Suprapubic skin (tissue), 4 donors: ENCODE measurements around the gene ZFAND3. TPM values are rescaled to one million over a fixed set of nuclear protein-coding genes. Genes with fewer than 3 reads are reported as not detected.

ENCODE experiments used
- DNase-seq, 2 donors: peaks; one replicate each; pipeline ENCODE4 v3.0.0-alpha.2; 2019; ENCODE audit warnings: low spot score in 2 of 2
- H3K27ac ChIP-seq: fragments of 200-600 bp; sonication (generic); one replicate; pipeline ENCODE4 v1.5.1; 2019
- H3K27me3 ChIP-seq: fragments of 200-600 bp; sonication (generic); one replicate; pipeline ENCODE4 v1.5.1; 2019
- H3K36me3 ChIP-seq: fragments of 200-600 bp; sonication (generic); one replicate; pipeline ENCODE4 v1.5.1; 2019
- H3K4me1 ChIP-seq: fragments of 200-600 bp; sonication (generic); one replicate; pipeline ENCODE4 v1.5.1; 2019
- H3K4me3 ChIP-seq: fragments of 200-600 bp; sonication (generic); one replicate; pipeline ENCODE4 v1.5.1; 2019; ENCODE audit warnings: mild to moderate bottlenecking
- H3K9me3 ChIP-seq: fragments of 200-600 bp; sonication (generic); one replicate; pipeline ENCODE4 v1.5.1; 2019
- EP300 ChIP-seq: sonication (generic); formaldehyde crosslinking; IDR thresholded peaks from one replicate; pipeline ENCODE4 v1.6.1; 2017; ENCODE audit warnings: antibody characterized with exemption
- POLR2A ChIP-seq, 2 donors: fragments of 450-650 bp; IDR thresholded peaks; one replicate each; pipeline ENCODE4 v1.6.1; 2017; ENCODE audit warnings: antibody characterized with exemption in 2 of 2, mild to moderate bottlenecking in 2 of 2, moderate library complexity in 2 of 2
- POLR2AphosphoS5 ChIP-seq, 3 donors: sonication (generic); formaldehyde crosslinking; IDR thresholded peaks; one replicate each; pipeline ENCODE4 v1.6.1; 2017; ENCODE audit warnings: antibody characterized with exemption in 3 of 3
- WGBS: methylation state at CpG from one replicate; pipeline ENCODE4 v1.1.5; 2018; 5-methylcytosine and 5-hydroxymethylcytosine counted together
- total RNA-seq, 4 donors: library from RNA; depleted of rRNA; stranded (reverse); fragments of >200 nt; gene quantifications; one replicate each; pipeline ENCODE4 v1.1.0, GENCODE V29; 2016
- TF ChIP-seq, protein P1 (sequence below), 2 donors: fragments of 200-600 bp in 1 of 2; fragments of 450-650 bp in 1 of 2; sonication (generic) in 1 of 2; IDR thresholded peaks; one replicate each; pipeline ENCODE4 v1.5.1; 2016 to 2019; ENCODE audit warnings: antibody characterized with exemption in 2 of 2, mild to moderate bottlenecking in 1 of 2, moderate library complexity in 1 of 2

Gene ZFAND3
- total RNA-seq, 4 donors from 2014 or later: 31.1 to 41.0 (median 36.3) TPM

DNA sequence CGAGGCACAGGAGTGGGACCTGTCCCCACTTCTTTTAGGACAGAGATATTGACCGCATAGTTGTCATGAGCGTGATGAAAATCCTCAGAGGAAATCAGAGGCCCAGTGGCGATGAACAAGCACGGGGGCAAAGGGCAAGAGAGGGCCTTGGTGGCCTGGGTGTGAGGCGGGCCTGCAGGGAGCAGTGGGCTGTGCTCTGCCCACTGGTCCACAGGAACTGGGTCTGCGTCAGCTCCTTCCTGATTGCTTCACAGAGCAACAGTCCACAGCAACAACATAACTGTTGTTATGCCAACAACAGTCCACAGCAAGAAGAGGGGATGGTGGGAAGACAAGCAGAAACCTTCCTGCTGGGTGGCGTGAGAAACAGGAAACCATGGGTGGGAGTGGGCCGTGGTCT is 335.6 kb downstream of the ZFAND3 start:
- Histone ChIP-seq H3K27me3 (no peaks in the 10 kb centered on the region), H3K27ac (no peak overlapping the region), H3K9me3 (no peaks in the 10 kb centered on the region), H3K4me1 (peaks cover 10% of the 10 kb centered on the region), H3K36me3 (peaks cover 19% of the 10 kb centered on the region), H3K4me3 (no peak overlapping the region)
- DNase-seq: peak in 1 of 2 donors; percentile 55
- WGBS: 79% methylated on average over 8 of the region's 9 CpGs
- TF ChIP-seq POLR2AphosphoS5 (IDR thresholded peaks at IDR 0.05) (no peak), EP300 (no peak), POLR2A (IDR thresholded peaks at IDR 0.05) (no peak)
- TF ChIP-seq, protein P1, sequence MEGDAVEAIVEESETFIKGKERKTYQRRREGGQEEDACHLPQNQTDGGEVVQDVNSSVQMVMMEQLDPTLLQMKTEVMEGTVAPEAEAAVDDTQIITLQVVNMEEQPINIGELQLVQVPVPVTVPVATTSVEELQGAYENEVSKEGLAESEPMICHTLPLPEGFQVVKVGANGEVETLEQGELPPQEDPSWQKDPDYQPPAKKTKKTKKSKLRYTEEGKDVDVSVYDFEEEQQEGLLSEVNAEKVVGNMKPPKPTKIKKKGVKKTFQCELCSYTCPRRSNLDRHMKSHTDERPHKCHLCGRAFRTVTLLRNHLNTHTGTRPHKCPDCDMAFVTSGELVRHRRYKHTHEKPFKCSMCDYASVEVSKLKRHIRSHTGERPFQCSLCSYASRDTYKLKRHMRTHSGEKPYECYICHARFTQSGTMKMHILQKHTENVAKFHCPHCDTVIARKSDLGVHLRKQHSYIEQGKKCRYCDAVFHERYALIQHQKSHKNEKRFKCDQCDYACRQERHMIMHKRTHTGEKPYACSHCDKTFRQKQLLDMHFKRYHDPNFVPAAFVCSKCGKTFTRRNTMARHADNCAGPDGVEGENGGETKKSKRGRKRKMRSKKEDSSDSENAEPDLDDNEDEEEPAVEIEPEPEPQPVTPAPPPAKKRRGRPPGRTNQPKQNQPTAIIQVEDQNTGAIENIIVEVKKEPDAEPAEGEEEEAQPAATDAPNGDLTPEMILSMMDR (IDR thresholded peaks at IDR 0.05): no peak

DNA sequence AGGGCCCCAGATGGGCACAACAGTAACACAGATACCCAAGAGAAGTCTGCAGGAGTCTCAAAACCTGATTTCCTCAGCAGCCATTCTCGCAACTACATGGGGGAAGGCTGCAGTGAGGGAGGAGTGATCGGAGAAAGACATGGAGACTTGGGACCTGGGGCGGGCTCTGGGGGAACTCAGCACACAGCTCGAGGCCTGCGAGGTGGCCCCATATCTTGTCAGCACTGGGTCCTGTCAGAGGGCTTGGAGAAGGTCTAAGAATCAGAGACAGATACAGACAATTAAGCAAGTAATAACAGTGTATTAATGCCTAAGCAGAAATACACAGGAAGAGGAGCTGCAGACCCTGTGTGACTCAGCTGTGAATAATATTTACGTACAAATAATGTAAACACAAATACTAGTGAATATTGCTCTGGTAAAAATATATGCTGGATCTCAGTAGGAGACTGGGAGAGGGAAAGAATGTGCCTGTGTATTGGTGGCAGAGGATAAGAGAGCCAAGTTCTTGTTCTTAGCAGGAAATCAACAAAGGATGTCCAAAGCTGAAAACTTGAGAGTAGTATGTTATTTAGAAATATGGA is 336.2 kb downstream of the ZFAND3 start:
- no peak overlapping the region for H3K4me3 ChIP-seq
- DNase-seq: no peak
- H3K27ac ChIP-seq: no peak overlapping the region
- no peaks in the 10 kb centered on the region for H3K27me3 ChIP-seq
- TF ChIP-seq, protein P1 (IDR thresholded peaks at IDR 0.05): no peak
- TF ChIP-seq POLR2A (IDR thresholded peaks at IDR 0.05): no peak
- no peak for TF ChIP-seq POLR2AphosphoS5 (IDR thresholded peaks at IDR 0.05)
- no peak for TF ChIP-seq EP300
- no peaks in the 10 kb centered on the region for H3K9me3 ChIP-seq
- 95% methylated on average over 6 of the region's 6 CpGs for WGBS
- H3K36me3 ChIP-seq: peaks cover 19% of the 10 kb centered on the region
- peaks cover 4% of the 10 kb centered on the region for H3K4me1 ChIP-seq

DNA sequence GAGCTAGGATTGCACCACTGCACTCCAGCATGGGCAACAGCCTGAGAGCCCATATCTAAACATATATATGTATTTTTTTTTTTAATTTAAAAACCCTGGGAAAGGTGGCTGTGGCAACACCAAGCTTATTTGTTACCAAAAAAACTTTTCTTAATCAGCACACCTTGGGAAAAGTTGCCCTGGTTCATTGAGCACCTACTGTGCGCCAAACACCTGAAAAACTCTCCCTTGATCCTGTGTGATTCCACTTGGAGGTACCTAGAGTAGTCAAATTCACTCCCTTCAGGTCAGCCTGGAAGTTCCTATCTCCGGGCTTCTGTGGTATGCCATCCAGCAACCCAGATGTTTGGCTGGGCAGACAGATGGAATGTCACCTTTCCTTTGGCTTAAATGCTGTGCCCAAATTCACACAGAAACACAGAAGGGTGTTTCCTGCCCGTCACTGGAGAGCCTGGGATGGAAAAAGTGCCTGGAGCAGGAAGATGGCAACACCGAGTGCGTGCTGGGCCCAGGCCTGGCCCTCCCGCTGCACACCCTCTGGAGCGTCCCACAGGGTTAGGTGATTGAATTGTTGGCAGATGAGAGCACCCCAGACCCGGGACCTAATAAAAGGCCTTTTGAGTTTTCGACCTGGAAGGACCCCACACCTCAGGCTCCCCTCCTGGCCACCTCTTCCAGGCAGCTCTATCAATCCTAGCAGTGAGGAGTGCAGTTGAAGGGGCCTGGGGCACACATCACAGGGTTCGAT is 337.5 kb downstream of the ZFAND3 start:
- WGBS: 89% methylated on average over 8 of the region's 10 CpGs
- TF ChIP-seq POLR2A (IDR thresholded peaks at IDR 0.05) (no peak), EP300 (no peak), POLR2AphosphoS5 (IDR thresholded peaks at IDR 0.05) (no peak)
- TF ChIP-seq, protein P1 (IDR thresholded peaks at IDR 0.05): no peak

DNA sequence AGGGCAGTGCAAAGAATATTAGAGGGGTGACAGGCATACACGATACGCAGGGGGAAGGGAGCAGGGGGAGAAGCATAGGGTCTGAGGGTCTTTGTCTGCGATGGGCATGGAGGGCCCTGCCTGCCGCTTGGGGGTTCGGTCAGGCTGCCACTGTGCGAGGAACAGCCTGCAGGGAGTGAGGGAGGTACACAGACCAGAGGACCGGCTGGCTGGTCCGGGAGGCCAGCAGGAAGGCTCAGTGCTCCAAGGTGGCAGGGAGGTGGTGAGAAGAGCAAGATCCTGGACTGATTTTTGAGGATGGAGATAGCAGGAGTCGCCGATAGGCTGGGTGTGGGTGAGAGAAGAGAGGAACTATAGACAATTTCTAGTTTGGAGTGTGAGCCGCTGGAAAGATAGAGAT is 338.4 kb downstream of the ZFAND3 start:
- peaks cover 12% of the 10 kb centered on the region for H3K36me3 ChIP-seq
- 88% methylated on average over 11 of the region's 11 CpGs for WGBS
- no peaks in the 10 kb centered on the region for H3K4me1 ChIP-seq
- no peak overlapping the region for H3K27ac ChIP-seq
- TF ChIP-seq POLR2AphosphoS5 (IDR thresholded peaks at IDR 0.05) (no peak), EP300 (no peak), POLR2A (IDR thresholded peaks at IDR 0.05) (no peak)
- TF ChIP-seq, protein P1 (IDR thresholded peaks at IDR 0.05): no peak
- no peaks in the 10 kb centered on the region for H3K9me3 ChIP-seq
- no peaks in the 10 kb centered on the region for H3K27me3 ChIP-seq
- H3K4me3 ChIP-seq: no peak overlapping the region
- DNase-seq: peak in 1 of 2 donors; percentile 43

More for the DNA sequence above, 337.5 kb downstream of the ZFAND3 start:
- H3K4me3 ChIP-seq: no peak overlapping the region
- DNase-seq: peak in 1 of 2 donors; percentile 59
- H3K27me3 ChIP-seq: no peaks in the 10 kb centered on the region
- peaks cover 17% of the 10 kb centered on the region for H3K36me3 ChIP-seq
- H3K9me3 ChIP-seq: no peaks in the 10 kb centered on the region
- H3K27ac ChIP-seq: no peak overlapping the region
- H3K4me1 ChIP-seq: no peaks in the 10 kb centered on the region

DNA sequence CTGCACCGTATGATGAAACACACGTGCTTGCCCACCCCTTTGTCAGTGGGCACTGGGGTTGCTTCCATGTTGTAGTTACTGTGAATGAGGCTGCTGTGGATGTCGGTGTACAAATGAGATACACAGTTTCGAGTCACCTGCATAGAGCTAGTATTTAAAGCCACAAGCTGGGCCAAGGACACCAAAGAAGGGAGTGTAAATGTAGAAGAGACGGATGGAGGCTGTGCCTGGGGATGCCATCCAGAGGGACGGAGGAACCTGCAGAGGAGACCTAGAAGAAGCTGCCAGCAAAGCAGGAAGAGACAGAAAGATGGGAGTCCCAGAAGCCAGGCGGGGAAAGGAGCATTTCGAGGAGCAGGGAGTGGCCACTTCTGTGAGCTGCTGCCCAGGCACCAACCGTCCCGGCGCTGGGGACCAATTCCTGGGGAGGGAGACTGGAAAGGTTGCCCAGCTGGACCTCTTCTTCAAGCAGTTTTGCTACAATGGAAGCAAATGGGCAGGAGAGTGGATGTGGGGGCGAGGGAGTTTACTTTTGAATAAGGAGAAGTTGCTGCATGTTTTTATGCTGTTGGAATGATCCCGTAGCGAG is 339.3 kb downstream of the ZFAND3 start:
- DNase-seq: peak in 1 of 2 donors; percentile 57
- 94% methylated on average over 14 of the region's 14 CpGs for WGBS
- Histone ChIP-seq H3K9me3 (no peaks in the 10 kb centered on the region), H3K27ac (no peak overlapping the region), H3K36me3 (peaks cover 6% of the 10 kb centered on the region), H3K27me3 (no peaks in the 10 kb centered on the region), H3K4me1 (no peaks in the 10 kb centered on the region), H3K4me3 (no peak overlapping the region)
- TF ChIP-seq, protein P1 (IDR thresholded peaks at IDR 0.05): no peak
- TF ChIP-seq POLR2A (IDR thresholded peaks at IDR 0.05) (no peak), POLR2AphosphoS5 (IDR thresholded peaks at IDR 0.05) (no peak), EP300 (no peak)
